Subcutaneous abdominal adipose tissue (tissue), 5 donors: ENCODE results near the gene COL8A2.

ENCODE experiments used
- H3K27ac ChIP-seq: one replicate; pipeline ENCODE4 v1.7.0; 2013; ENCODE audit warnings: low read depth, mild to moderate bottlenecking, inconsistent platforms, low read length, moderate library complexity
- H3K27me3 ChIP-seq, 5 donors: one replicate each; pipeline ENCODE4 v1.7.0; 2013; ENCODE audit warnings: low read length in 5 of 5, inconsistent platforms in 1 of 5; ENCODE audit not compliant: control insufficient read depth in 5 of 5, insufficient read depth in 4 of 5
- H3K36me3 ChIP-seq, 5 donors: one replicate each; pipeline ENCODE4 v1.7.0; 2013; ENCODE audit warnings: low read length in 5 of 5; ENCODE audit not compliant: control insufficient read depth in 5 of 5, insufficient read depth in 5 of 5
- H3K4me1 ChIP-seq, 5 donors: one replicate each; pipeline ENCODE4 v1.7.0; 2013; ENCODE audit warnings: low read length in 5 of 5, mild to moderate bottlenecking in 3 of 5, moderate library complexity in 1 of 5; ENCODE audit not compliant: control insufficient read depth in 5 of 5, insufficient read depth in 5 of 5
- H3K4me3 ChIP-seq, 5 donors: one replicate each; pipeline ENCODE4 v1.7.0; 2013; ENCODE audit warnings: low read length in 5 of 5, low read depth in 1 of 5
- H3K9ac ChIP-seq, 5 donors: one replicate each; pipeline ENCODE4 v1.7.0; 2013; ENCODE audit warnings: low read length in 5 of 5, mild to moderate bottlenecking in 4 of 5, moderate library complexity in 3 of 5
- H3K9me3 ChIP-seq, 5 donors: one replicate each; pipeline ENCODE4 v1.7.0; 2013; ENCODE audit warnings: low read length in 5 of 5; ENCODE audit not compliant: control insufficient read depth in 5 of 5
- donor health status: healthy.
- donor health status: healthy.
- donor health status: healthy.
- donor health status: healthy.
- donor health status: healthy.

COL8A2 gene

GRCh38 chr1:36151134-36151844, 26.3 kb upstream of the COL8A2 start:
- Histone ChIP-seq H3K27ac (peak overlapping the region; percentile 100), H3K27me3 (no peaks in the 10 kb centered on the region), H3K9me3 (no peaks in the 10 kb centered on the region), H3K4me3 (peak overlapping the region; percentile 14 to 47 (median 25)), H3K9ac (peak overlapping the region; percentile 46 to 79 (median 69)), H3K36me3 (no peaks in the 10 kb centered on the region), H3K4me1 (peaks cover 23 to 70% (median 60%) of the 10 kb centered on the region in 5 donors)

DNA sequence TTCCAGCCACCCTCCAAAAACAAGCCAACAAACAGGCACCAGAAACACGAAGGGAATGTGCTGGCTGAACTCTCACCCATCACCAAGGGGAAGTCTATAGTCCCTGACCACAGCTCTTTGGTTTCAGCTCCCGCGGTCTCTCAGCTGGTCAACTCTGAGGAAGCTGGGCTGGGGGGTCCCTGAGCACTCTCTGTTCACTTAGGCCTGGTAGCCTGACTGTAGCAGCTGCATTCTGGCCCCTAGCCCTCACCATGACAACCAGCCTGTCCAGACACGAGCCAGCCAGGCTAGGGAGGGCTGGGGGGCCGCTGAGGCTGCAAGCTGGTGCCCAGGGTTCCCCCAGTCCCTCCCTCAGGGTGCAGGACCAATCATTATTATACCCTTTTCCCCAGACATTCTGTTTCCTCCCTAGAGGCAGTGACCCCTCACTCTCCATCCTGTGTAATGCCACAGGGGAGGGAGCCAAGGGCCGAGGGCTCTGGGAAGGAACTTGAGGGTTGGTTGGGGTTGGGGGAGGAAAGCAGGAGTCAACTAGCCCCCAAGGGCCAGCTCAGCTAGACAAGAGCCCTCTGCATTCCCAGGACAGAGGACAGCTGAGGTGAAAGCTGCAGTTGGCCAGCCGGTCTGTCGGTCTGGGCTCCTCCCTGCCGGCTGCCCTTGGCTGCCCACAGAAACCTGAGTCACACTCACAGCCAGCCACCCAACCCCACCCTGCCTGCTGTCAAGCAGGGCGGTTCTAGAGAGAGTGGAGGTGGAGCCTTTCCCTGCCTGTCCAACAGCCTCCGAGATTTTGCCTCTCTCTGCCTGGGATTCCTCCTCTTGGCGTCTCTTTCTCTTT, 25.5 kb upstream of the COL8A2 start:
- H3K27ac ChIP-seq, result peak overlapping the region; percentile 100
- no peaks in the 10 kb centered on the region for H3K36me3 ChIP-seq
- H3K9me3 ChIP-seq, result no peaks in the 10 kb centered on the region
- peak overlapping the region; percentile 25 to 53 (median 44) for H3K4me3 ChIP-seq
- H3K27me3 ChIP-seq, result no peaks in the 10 kb centered on the region
- H3K4me1 ChIP-seq, result peaks cover 23 to 69% (median 60%) of the 10 kb centered on the region in 5 donors
- peak overlapping the region; percentile 67 to 93 (median 69) for H3K9ac ChIP-seq

- Histone ChIP-seq H3K9me3 (no peaks in the 10 kb centered on the region), H3K27me3 (no peaks in the 10 kb centered on the region), H3K9ac (peak overlapping the region; percentile 67 to 93 (median 69)), H3K36me3 (no peaks in the 10 kb centered on the region), H3K27ac (peak overlapping the region; percentile 100), H3K4me3 (peak overlapping the region in 4 of 5 donors; percentile 22 to 53 (median 46)), H3K4me1 (peaks cover 23 to 63% (median 55%) of the 10 kb centered on the region in 5 donors)
These were observed 24.9 kb upstream of the COL8A2 start for GRCh38 chr1:36149973-36150295.

DNA sequence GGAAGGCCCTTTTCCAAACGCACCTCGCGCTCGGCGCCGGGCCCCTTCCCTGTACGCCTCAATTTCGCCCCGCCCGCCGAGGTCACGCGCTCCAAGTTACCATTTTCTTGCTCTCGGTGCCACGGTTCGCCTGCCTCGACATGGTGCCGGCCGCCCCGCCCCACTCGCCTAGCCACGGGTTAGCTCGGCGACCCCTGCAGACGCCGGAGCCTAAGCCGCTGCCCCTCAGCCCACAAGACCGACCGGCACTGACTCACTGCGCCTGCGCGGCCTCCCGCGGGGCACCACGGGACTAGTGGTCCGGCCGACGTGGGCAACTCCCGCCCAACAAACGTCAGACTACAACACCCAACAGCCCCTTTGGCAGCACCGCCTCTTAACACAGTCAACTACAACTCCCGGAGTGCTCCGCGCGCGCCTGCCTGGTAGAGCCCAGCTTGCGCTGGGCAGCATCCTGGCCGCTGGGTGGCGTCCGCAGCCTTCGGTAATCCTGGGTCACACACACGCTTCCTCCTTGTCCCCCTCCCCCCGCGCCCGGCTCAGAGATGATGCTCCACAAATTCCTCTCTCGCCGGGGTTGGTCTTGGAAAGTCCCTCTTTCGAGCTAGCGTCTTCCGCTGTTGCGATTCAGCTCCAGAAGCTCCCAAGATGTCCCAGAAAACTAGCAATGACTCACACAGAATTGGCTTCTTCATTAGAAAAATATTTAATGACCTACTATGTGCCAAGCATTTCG, 24.4 kb upstream of the COL8A2 start, which contains the start of gene TRAPPC3:
Gene TRAPPC3, minus strand, starts transcription at position 250 of the 736 bp plus-strand sequence. Its CDS starts 108 bp downstream, at position 142.
- Histone ChIP-seq H3K9ac (peak within 1 kb of the TSS; percentile 93 to 96 (median 94)), H3K27ac (peak within 1 kb of the TSS; percentile 100), H3K4me1 (peaks cover 23 to 58% (median 50%) of the 10 kb centered on the region in 5 donors), H3K9me3 (no peaks in the 10 kb centered on the region), H3K27me3 (no peaks in the 10 kb centered on the region), H3K36me3 (no peaks in the 10 kb centered on the region), H3K4me3 (peak within 1 kb of the TSS; percentile 89 to 96 (median 92))

GRCh38 chr1:36148821-36149236, 23.8 kb upstream of the COL8A2 start:
- Histone ChIP-seq H3K27me3 (no peaks in the 10 kb centered on the region), H3K36me3 (no peaks in the 10 kb centered on the region), H3K9ac (peak overlapping the region; percentile 91 to 96 (median 94)), H3K9me3 (no peaks in the 10 kb centered on the region), H3K4me3 (peak overlapping the region; percentile 89 to 96 (median 92)), H3K4me1 (peaks cover 23 to 54% (median 47%) of the 10 kb centered on the region in 5 donors), H3K27ac (peak overlapping the region; percentile 100)

GRCh38 chr1:36144413-36144812, 19.4 kb upstream of the COL8A2 start:
- Histone ChIP-seq H3K36me3 (peaks cover 5 to 9% (median 7%) of the 10 kb centered on the region in 5 donors), H3K27ac (no peak overlapping the region), H3K4me3 (no peak overlapping the region), H3K4me1 (peaks cover 3 to 31% (median 25%) of the 10 kb centered on the region in 5 donors), H3K9ac (no peak overlapping the region), H3K9me3 (no peaks in the 10 kb centered on the region), H3K27me3 (no peaks in the 10 kb centered on the region)

DNA sequence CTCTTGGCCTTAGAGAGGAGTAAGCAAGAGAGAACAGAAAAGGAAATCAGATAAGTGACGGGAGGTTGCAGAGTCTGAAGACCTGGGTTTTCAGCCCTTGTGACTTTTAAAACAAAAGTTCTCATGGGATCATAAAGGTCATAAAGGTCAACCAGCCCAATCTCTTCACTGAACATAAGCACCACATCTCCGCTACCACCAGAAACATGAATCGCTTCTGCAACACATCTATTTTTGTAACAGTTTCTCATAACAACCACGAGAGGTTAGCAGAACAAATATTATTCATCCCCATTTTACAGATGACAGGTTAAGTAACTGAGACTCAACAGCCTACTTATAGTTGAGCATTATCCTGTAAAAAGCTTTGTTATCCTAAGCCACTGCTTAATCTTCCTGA, 18.4 kb upstream of the COL8A2 start:
- no peak overlapping the region for H3K9ac ChIP-seq
- peaks cover 6 to 15% (median 12%) of the 10 kb centered on the region in 5 donors for H3K36me3 ChIP-seq
- H3K4me1 ChIP-seq, result peaks cover 3 to 25% (median 19%) of the 10 kb centered on the region in 5 donors
- no peak overlapping the region for H3K4me3 ChIP-seq
- no peaks in the 10 kb centered on the region for H3K9me3 ChIP-seq
- no peaks in the 10 kb centered on the region for H3K27me3 ChIP-seq
- H3K27ac ChIP-seq, result no peak overlapping the region

GRCh38 chr1:36142121-36142520, 17.1 kb upstream of the COL8A2 start:
- H3K9me3 ChIP-seq, result no peaks in the 10 kb centered on the region
- no peak overlapping the region for H3K27ac ChIP-seq
- H3K4me1 ChIP-seq, result peaks cover 3 to 15% (median 8%) of the 10 kb centered on the region in 5 donors
- no peak overlapping the region for H3K9ac ChIP-seq
- peaks cover 6 to 28% (median 25%) of the 10 kb centered on the region in 5 donors for H3K36me3 ChIP-seq
- no peaks in the 10 kb centered on the region for H3K27me3 ChIP-seq
- H3K4me3 ChIP-seq, result no peak overlapping the region

DNA sequence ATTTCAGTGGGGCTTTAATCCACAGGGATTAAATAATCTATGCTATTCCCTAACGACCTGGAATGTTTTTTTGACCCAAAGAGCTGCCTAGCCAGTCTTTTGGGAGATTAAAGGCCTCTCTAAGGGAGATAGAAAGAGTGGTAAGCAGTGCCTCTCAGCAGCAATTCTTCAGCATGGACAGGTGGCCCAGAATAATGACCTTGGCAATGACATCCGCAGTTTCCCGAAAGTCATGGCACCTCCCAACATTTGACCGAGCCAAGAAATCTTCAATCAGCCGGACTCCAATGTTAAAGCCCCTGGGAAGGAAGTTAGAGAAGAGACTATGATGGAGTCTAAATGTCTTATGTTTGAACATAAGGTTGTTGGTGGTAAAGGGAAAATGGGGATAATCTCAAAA, 14.5 kb upstream of the COL8A2 start:
- H3K9ac ChIP-seq, result peak overlapping the region in 1 of 5 donors; percentile 26
- no peaks in the 10 kb centered on the region for H3K9me3 ChIP-seq
- H3K27ac ChIP-seq, result no peak overlapping the region
- no peak overlapping the region for H3K4me3 ChIP-seq
- H3K36me3 ChIP-seq, result peaks cover 6 to 38% (median 34%) of the 10 kb centered on the region in 5 donors
- no peaks in the 10 kb centered on the region for H3K27me3 ChIP-seq
- H3K4me1 ChIP-seq, result peaks cover 5 to 33% (median 19%) of the 10 kb centered on the region in 5 donors
